Dendritic cell treated with granulocyte-macrophage colony-stimulating factor and Interleukin-4, amounts not matched to agents 40 ng/mL and 50 ng/mL, for 4 days (primary cell): Measurements from ENCODE around the gene OR2T11.

Source experiments
- H3K27ac Mint-ChIP-seq: one replicate; pipeline ENCODE4 v1.8.0; 2022; ENCODE audit warnings: mild to moderate bottlenecking, mixed read lengths
- H3K27me3 Mint-ChIP-seq: one replicate; pipeline ENCODE4 v1.8.0; 2022; ENCODE audit warnings: mild to moderate bottlenecking, mixed read lengths
- H3K36me3 Mint-ChIP-seq: one replicate; pipeline ENCODE4 v1.8.0; 2022; ENCODE audit warnings: low read depth, mixed read lengths
- H3K4me1 Mint-ChIP-seq: one replicate; pipeline ENCODE4 v1.8.0; 2022; ENCODE audit warnings: low read depth, mixed read lengths
- H3K4me3 Mint-ChIP-seq: one replicate; pipeline ENCODE4 v1.8.0; 2022; ENCODE audit warnings: mild to moderate bottlenecking, moderate library complexity, mixed read lengths
- H3K9me3 Mint-ChIP-seq: one replicate; pipeline ENCODE4 v1.8.0; 2022; ENCODE audit warnings: mixed read lengths
- intact Hi-C: fragments of 100-400 bp; cut with micrococcal nuclease; formaldehyde crosslinking; loops from one replicate; pipeline ENCODE4 v1.15.0; 2022

Gene OR2T11

GRCh38 chr1:248630551-248630950 lies 4.3 kb downstream of the OR2T11 start:
- Mint-ChIP-seq H3K9me3 (no peaks in the 10 kb centered on the region), H3K27ac (no peak overlapping the region), H3K4me3 (no peak overlapping the region), H3K4me1 (no peaks in the 10 kb centered on the region), H3K27me3 (no peaks in the 10 kb centered on the region), H3K36me3 (no peaks in the 10 kb centered on the region)
- intact Hi-C loops = no loop called here

GRCh38 chr1:248627971-248628844 lies 6.7 kb downstream of the OR2T11 start:
- intact Hi-C loops = no loop called here
- Mint-ChIP-seq H3K27ac (no peak overlapping the region), H3K36me3 (no peaks in the 10 kb centered on the region), H3K4me1 (no peaks in the 10 kb centered on the region), H3K4me3 (no peak overlapping the region), H3K27me3 (no peaks in the 10 kb centered on the region), H3K9me3 (no peaks in the 10 kb centered on the region)

GRCh38 chr1:248625971-248626370 lies 8.9 kb downstream of the OR2T11 start:
- intact Hi-C loops = no loop called here
- H3K27ac Mint-ChIP-seq = no peak overlapping the region
- no peaks in the 10 kb centered on the region for H3K4me1 Mint-ChIP-seq
- H3K27me3 Mint-ChIP-seq = no peaks in the 10 kb centered on the region
- no peaks in the 10 kb centered on the region for H3K36me3 Mint-ChIP-seq
- no peaks in the 10 kb centered on the region for H3K9me3 Mint-ChIP-seq
- H3K4me3 Mint-ChIP-seq = no peak overlapping the region

GRCh38 chr1:248625166-248625565 lies 9.7 kb downstream of the OR2T11 start:
- Mint-ChIP-seq H3K27me3 (no peaks in the 10 kb centered on the region), H3K27ac (no peak overlapping the region), H3K9me3 (no peaks in the 10 kb centered on the region), H3K4me1 (no peaks in the 10 kb centered on the region), H3K4me3 (no peak overlapping the region), H3K36me3 (no peaks in the 10 kb centered on the region)
- intact Hi-C loops = no loop called here

- Mint-ChIP-seq H3K4me1 (no peaks in the 10 kb centered on the region), H3K27ac (no peak overlapping the region), H3K9me3 (no peaks in the 10 kb centered on the region), H3K36me3 (no peaks in the 10 kb centered on the region), H3K27me3 (no peaks in the 10 kb centered on the region), H3K4me3 (no peak overlapping the region)
- intact Hi-C loops = loop anchor here (1.0 to 5.0 kb wide), 2 partner anchors 80 to 185 kb away; partner anchors contain the start of gene OR14I1
Measured at GRCh38 chr1:248622570-248623001, 12.3 kb downstream of the OR2T11 start.

- intact Hi-C loops = loop anchor here (1.0 to 5.0 kb wide), 2 partner anchors 81 to 186 kb away; partner anchors contain the start of gene OR14I1
- no peak overlapping the region for H3K27ac Mint-ChIP-seq
- no peak overlapping the region for H3K4me3 Mint-ChIP-seq
- no peaks in the 10 kb centered on the region for H3K36me3 Mint-ChIP-seq
- no peaks in the 10 kb centered on the region for H3K4me1 Mint-ChIP-seq
- no peaks in the 10 kb centered on the region for H3K9me3 Mint-ChIP-seq
- H3K27me3 Mint-ChIP-seq = no peaks in the 10 kb centered on the region
Measured at GRCh38 chr1:248621770-248622169, 13.1 kb downstream of the OR2T11 start.

- Mint-ChIP-seq H3K9me3 (no peaks in the 10 kb centered on the region), H3K36me3 (no peaks in the 10 kb centered on the region), H3K4me3 (no peak overlapping the region), H3K4me1 (no peaks in the 10 kb centered on the region), H3K27ac (no peak overlapping the region), H3K27me3 (no peaks in the 10 kb centered on the region)
- intact Hi-C loops = no loop called here
Measured at GRCh38 chr1:248618878-248619277, 16.0 kb downstream of the OR2T11 start.

GRCh38 chr1:248618119-248618518 lies 16.8 kb downstream of the OR2T11 start:
- Mint-ChIP-seq H3K27ac (no peak overlapping the region), H3K27me3 (no peaks in the 10 kb centered on the region), H3K4me1 (no peaks in the 10 kb centered on the region), H3K9me3 (no peaks in the 10 kb centered on the region), H3K36me3 (no peaks in the 10 kb centered on the region), H3K4me3 (no peak overlapping the region)
- intact Hi-C loops = no loop called here

GRCh38 chr1:248613742-248614141 lies 21.1 kb downstream of the OR2T11 start:
- no peak overlapping the region for H3K27ac Mint-ChIP-seq
- no peaks in the 10 kb centered on the region for H3K27me3 Mint-ChIP-seq
- no peaks in the 10 kb centered on the region for H3K9me3 Mint-ChIP-seq
- no peaks in the 10 kb centered on the region for H3K36me3 Mint-ChIP-seq
- intact Hi-C loops = loop anchor here (5.0 kb wide), 1 partner anchor 211 kb away; the partner anchor contains the start of gene OR2T1
- no peak overlapping the region for H3K4me3 Mint-ChIP-seq
- peaks cover 7% of the 10 kb centered on the region for H3K4me1 Mint-ChIP-seq

GRCh38 chr1:248611883-248612414 lies 22.9 kb downstream of the OR2T11 start:
- H3K4me1 Mint-ChIP-seq = peaks cover 7% of the 10 kb centered on the region
- H3K27ac Mint-ChIP-seq = no peak overlapping the region
- H3K27me3 Mint-ChIP-seq = no peaks in the 10 kb centered on the region
- H3K36me3 Mint-ChIP-seq = no peaks in the 10 kb centered on the region
- no peaks in the 10 kb centered on the region for H3K9me3 Mint-ChIP-seq
- intact Hi-C loops = loop anchor here (5.0 kb wide), 1 partner anchor 210 kb away; the partner anchor contains the start of gene OR2T1
- no peak overlapping the region for H3K4me3 Mint-ChIP-seq

GRCh38 chr1:248610301-248610700 lies 24.6 kb downstream of the OR2T11 start:
- no peaks in the 10 kb centered on the region for H3K27me3 Mint-ChIP-seq
- no peak overlapping the region for H3K4me3 Mint-ChIP-seq
- H3K36me3 Mint-ChIP-seq = no peaks in the 10 kb centered on the region
- H3K4me1 Mint-ChIP-seq = peaks cover 7% of the 10 kb centered on the region
- no peaks in the 10 kb centered on the region for H3K9me3 Mint-ChIP-seq
- intact Hi-C loops = loop anchor here (5.0 kb wide), 1 partner anchor 208 kb away; the partner anchor contains the start of gene OR2T1
- H3K27ac Mint-ChIP-seq = no peak overlapping the region

- Mint-ChIP-seq H3K27me3 (no peaks in the 10 kb centered on the region), H3K4me1 (peaks cover 12% of the 10 kb centered on the region), H3K9me3 (no peaks in the 10 kb centered on the region), H3K27ac (no peak overlapping the region), H3K36me3 (no peaks in the 10 kb centered on the region), H3K4me3 (no peak overlapping the region)
- intact Hi-C loops = no loop called here
Measured at GRCh38 chr1:248599396-248599795, 35.5 kb downstream of the OR2T11 start.

- no peaks in the 10 kb centered on the region for H3K27me3 Mint-ChIP-seq
- H3K4me1 Mint-ChIP-seq = peaks cover 12% of the 10 kb centered on the region
- intact Hi-C loops = no loop called here
- H3K36me3 Mint-ChIP-seq = no peaks in the 10 kb centered on the region
- no peak within 1 kb of the TSS for H3K4me3 Mint-ChIP-seq
- H3K9me3 Mint-ChIP-seq = no peaks in the 10 kb centered on the region
- H3K27ac Mint-ChIP-seq = no peak within 1 kb of the TSS
Measured at GRCh38 chr1:248597589-248597988, 37.3 kb downstream of the OR2T11 start, which contains the start of gene OR2T10. OR2T10 (minus strand) TSS chr1:248597700; CDS start chr1:248593768, 3,932 bp downstream.

- Mint-ChIP-seq H3K4me3 (no peak overlapping the region), H3K4me1 (peaks cover 12% of the 10 kb centered on the region), H3K36me3 (no peaks in the 10 kb centered on the region), H3K27ac (no peak overlapping the region), H3K27me3 (no peaks in the 10 kb centered on the region), H3K9me3 (no peaks in the 10 kb centered on the region)
- intact Hi-C loops = no loop called here
Measured at GRCh38 chr1:248596615-248597014, 38.3 kb downstream of the OR2T11 start.
